Measurements from ENCODE around the gene REP15. TPM values are rescaled to one million over a fixed set of nuclear protein-coding genes. Genes with fewer than 3 reads are reported as not detected.

REP15 gene
- 0.34 and 2.3 TPM in 2 replicates for total RNA-seq

GRCh38 chr12:27696293-27696652, at the start of gene REP15:
TSS of gene REP15 (plus strand) at chr12:27696447. CDS start at chr12:27696563, 116 bp downstream.

GRCh38 chr12:27710592-27711316, 14.5 kb downstream of the REP15 start, which contains the start of gene MRPS35:
TSS of gene MRPS35 (plus strand) at chr12:27710832. CDS start at chr12:27710844, 12 bp downstream.

Other genes starting within 250 kb of the REP15 start
- 1.1 and 4.1 TPM in 2 replicates for gene SMCO2, start 249.7 kb upstream of the REP15 start, total RNA-seq
- 61.5 and 129 TPM in 2 replicates for gene PPFIBP1, start 172.2 kb upstream of the REP15 start, total RNA-seq
- 74.2 and 79.9 TPM in 2 replicates for gene MRPS35, start 14.4 kb downstream of the REP15 start, total RNA-seq
- 27.0 and 27.9 TPM in 2 replicates for gene KLHL42, start 83.8 kb downstream of the REP15 start, total RNA-seq
- gene MANSC4, start 83.8 kb downstream of the REP15 start, total RNA-seq, result not detected in 2 replicates